Activated CD4-positive, alpha-beta T cell treated with anti-CD3 and anti-CD28 coated beads, Interleukin-2, amount 50 U/mL, for 1 hour (primary cell): ENCODE results near the gene PTPRN2.
"Not testable (repeated sequence)": the region's sequence is repeated elsewhere in the genome, so short reads cannot be mapped to it uniquely, and the experiment has no call there.

Experiments
- DNase-seq: peaks from one replicate; pipeline ENCODE4 v3.0.0-alpha.2; 2020

The PTPRN2 gene

GRCh38 chr7:158258411-158259130 is 329.1 kb downstream of the PTPRN2 start:
- DNase-seq = no peak

GRCh38 chr7:158257516-158258410 is 329.9 kb downstream of the PTPRN2 start:
- DNase-seq = no peak

- DNase-seq = no peak
Measured at GRCh38 chr7:158257001-158257400, 330.6 kb downstream of the PTPRN2 start.

GRCh38 chr7:158256091-158256816 is 331.4 kb downstream of the PTPRN2 start:
- no peak for DNase-seq

- DNase-seq = no peak
Measured at GRCh38 chr7:158255558-158255957, 332.1 kb downstream of the PTPRN2 start.

GRCh38 chr7:158255156-158255555 is 332.5 kb downstream of the PTPRN2 start:
- DNase-seq = no peak

GRCh38 chr7:158253670-158254045 is 334.0 kb downstream of the PTPRN2 start:
- not testable (repeated sequence) for DNase-seq

- no peak for DNase-seq
Measured at GRCh38 chr7:158252837-158253669, 334.6 kb downstream of the PTPRN2 start.

- DNase-seq = no peak
Measured at GRCh38 chr7:158252081-158252836, 335.4 kb downstream of the PTPRN2 start.

GRCh38 chr7:158251061-158251965 is 336.3 kb downstream of the PTPRN2 start:
- DNase-seq = no peak

- no peak for DNase-seq
Measured at GRCh38 chr7:158249692-158250091, 337.9 kb downstream of the PTPRN2 start.

GRCh38 chr7:158248816-158249215 is 338.8 kb downstream of the PTPRN2 start:
- no peak for DNase-seq

GRCh38 chr7:158247758-158248487 is 339.7 kb downstream of the PTPRN2 start:
- no peak for DNase-seq

GRCh38 chr7:158246960-158247673 is 340.5 kb downstream of the PTPRN2 start:
- DNase-seq = no peak

- DNase-seq = no peak
Measured at GRCh38 chr7:158246272-158246959, 341.2 kb downstream of the PTPRN2 start.

GRCh38 chr7:158245724-158246041 is 341.9 kb downstream of the PTPRN2 start:
- no peak for DNase-seq

- DNase-seq = no peak
Measured at GRCh38 chr7:158244873-158245723, 342.5 kb downstream of the PTPRN2 start.

GRCh38 chr7:158244430-158244829 is 343.2 kb downstream of the PTPRN2 start:
- DNase-seq = no peak
